ENCODE results near the gene NAA10. TPM values are rescaled to one million over a fixed set of nuclear protein-coding genes. Genes with fewer than 3 reads are reported as not detected.
A peak's percentile ranks its signal among the peaks of the same experiment; 100 is the strongest.

Gene NAA10
- total and polyA plus RNA-seq, 2 experiments from 2014 or later = 83.5 to 118 TPM

DNA sequence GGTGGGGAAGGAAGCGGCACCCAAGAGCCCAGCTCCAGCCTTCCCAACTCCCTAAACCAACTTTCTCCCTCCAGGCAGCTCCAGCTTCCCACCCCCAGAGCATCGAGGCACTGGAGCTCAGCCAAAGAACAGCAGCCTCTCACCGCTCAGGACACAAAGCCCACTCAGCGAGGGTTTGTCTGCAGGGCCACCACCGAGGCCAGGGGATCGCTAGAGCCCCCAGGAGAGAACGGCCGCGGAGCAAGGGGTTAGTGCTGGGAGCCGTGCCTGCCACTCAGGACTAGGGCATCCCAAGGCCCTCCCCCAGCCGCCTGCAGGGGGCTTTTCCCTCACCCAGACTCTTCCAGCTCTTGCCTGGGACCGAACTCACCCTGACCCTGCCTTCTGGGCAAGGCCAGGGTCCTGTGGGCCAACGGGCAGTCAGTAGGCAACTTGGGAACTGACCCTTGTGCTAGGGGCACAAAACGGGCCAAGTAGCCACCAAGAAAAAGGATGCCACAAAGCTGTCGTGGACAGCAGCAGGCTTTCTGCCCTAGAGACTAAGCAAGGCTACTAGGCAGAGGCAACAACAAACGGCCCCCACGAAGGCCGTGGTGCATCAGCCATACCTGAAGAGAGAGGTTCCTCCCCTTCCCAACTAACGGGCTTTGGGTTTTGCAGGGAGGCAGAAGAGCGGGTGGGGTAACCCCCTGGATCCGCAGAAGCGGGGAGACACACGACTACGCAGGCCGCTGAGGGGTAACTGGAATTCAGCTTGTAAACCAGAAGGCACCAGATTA is 34.5 kb upstream of the NAA10 start:
- peak overlapping the region; percentile 81 for H3K27ac ChIP-seq
- no peaks in the 10 kb centered on the region for H3K36me3 ChIP-seq (replicated peaks; ENCODE audit: insufficient read depth, low read depth)
- no peak overlapping the region for H2AFZ ChIP-seq
- H3K4me3 ChIP-seq = peak overlapping the region; percentile 55
- no peak for DNase-seq (ENCODE audit: low spot score)
- peaks cover 71% of the 10 kb centered on the region for H3K79me2 ChIP-seq
- peak overlapping the region; percentile 86 for H3K4me2 ChIP-seq
- no peaks in the 10 kb centered on the region for H3K9me3 ChIP-seq (ENCODE audit: low read depth)
- WGBS (ENCODE audit: low lambda C conversion rate, missing lambda C conversion rate) = 45% methylated on average over 24 of the region's 25 CpGs
- no peaks in the 10 kb centered on the region for H3K9me2 ChIP-seq (replicated peaks; ENCODE audit: insufficient read depth)
- H3K4me1 ChIP-seq (ENCODE audit: insufficient read depth) = peaks cover 23% of the 10 kb centered on the region
- no peaks in the 10 kb centered on the region for H3K27me3 ChIP-seq
- TF ChIP-seq EZH2phosphoT487 (IDR thresholded peaks at IDR 0.05; ENCODE audit: low read depth, severe bottlenecking, unreplicated experiment) (no peak), EZH2 (IDR thresholded peaks at IDR 0.05; ENCODE audit: borderline replicate concordance) (no peak)
- TF ChIP-seq, protein P1, sequence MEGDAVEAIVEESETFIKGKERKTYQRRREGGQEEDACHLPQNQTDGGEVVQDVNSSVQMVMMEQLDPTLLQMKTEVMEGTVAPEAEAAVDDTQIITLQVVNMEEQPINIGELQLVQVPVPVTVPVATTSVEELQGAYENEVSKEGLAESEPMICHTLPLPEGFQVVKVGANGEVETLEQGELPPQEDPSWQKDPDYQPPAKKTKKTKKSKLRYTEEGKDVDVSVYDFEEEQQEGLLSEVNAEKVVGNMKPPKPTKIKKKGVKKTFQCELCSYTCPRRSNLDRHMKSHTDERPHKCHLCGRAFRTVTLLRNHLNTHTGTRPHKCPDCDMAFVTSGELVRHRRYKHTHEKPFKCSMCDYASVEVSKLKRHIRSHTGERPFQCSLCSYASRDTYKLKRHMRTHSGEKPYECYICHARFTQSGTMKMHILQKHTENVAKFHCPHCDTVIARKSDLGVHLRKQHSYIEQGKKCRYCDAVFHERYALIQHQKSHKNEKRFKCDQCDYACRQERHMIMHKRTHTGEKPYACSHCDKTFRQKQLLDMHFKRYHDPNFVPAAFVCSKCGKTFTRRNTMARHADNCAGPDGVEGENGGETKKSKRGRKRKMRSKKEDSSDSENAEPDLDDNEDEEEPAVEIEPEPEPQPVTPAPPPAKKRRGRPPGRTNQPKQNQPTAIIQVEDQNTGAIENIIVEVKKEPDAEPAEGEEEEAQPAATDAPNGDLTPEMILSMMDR (IDR thresholded peaks at IDR 0.05; ENCODE audit: poor library complexity) = no peak
- peaks cover 52% of the 10 kb centered on the region for H4K20me1 ChIP-seq (ENCODE audit: insufficient read depth, poor library complexity, severe bottlenecking)

GRCh38 chrX:153968754-153969124 is 33.9 kb upstream of the NAA10 start:
- Histone ChIP-seq H3K4me2 (peak overlapping the region; percentile 86), H3K4me3 (no peak overlapping the region), H3K27me3 (no peaks in the 10 kb centered on the region), H3K36me3 (replicated peaks; ENCODE audit: insufficient read depth, low read depth) (no peaks in the 10 kb centered on the region), H3K79me2 (peaks cover 66% of the 10 kb centered on the region), H2AFZ (no peak overlapping the region), H3K27ac (peak overlapping the region; percentile 81), H3K9me2 (replicated peaks; ENCODE audit: insufficient read depth) (no peaks in the 10 kb centered on the region), H3K9me3 (ENCODE audit: low read depth) (no peaks in the 10 kb centered on the region), H3K4me1 (ENCODE audit: insufficient read depth) (peaks cover 20% of the 10 kb centered on the region), H4K20me1 (ENCODE audit: insufficient read depth, poor library complexity, severe bottlenecking) (peaks cover 53% of the 10 kb centered on the region)
- WGBS (ENCODE audit: low lambda C conversion rate, missing lambda C conversion rate) = 47% methylated on average over 12 of the region's 12 CpGs
- TF ChIP-seq EZH2 (IDR thresholded peaks at IDR 0.05; ENCODE audit: borderline replicate concordance) (no peak), EZH2phosphoT487 (IDR thresholded peaks at IDR 0.05; ENCODE audit: low read depth, severe bottlenecking, unreplicated experiment) (no peak)
- TF ChIP-seq, protein P1 (IDR thresholded peaks at IDR 0.05; ENCODE audit: poor library complexity) = no peak
- no peak for DNase-seq (ENCODE audit: low spot score)

DNA sequence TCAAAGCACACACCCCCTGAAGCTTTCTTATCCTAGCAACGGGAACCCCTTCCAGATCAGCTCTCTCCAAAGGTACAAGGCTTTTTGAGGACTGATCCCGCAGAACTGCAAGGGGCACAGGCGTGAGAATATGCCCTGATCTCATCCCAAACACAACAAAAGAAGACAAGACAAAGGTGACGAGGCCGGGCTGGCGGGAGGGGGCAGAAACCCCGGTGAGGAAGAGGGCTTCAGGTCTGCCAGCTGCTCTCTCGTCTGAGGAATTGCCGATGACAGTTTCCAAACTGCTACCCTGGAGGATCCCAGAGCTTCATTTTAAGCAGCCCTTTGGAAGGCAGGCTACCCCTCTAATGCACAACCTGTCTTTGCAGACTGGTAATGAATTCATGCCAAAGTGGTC is 33.4 kb upstream of the NAA10 start:
- peaks cover 53% of the 10 kb centered on the region for H4K20me1 ChIP-seq (ENCODE audit: insufficient read depth, poor library complexity, severe bottlenecking)
- H3K36me3 ChIP-seq (replicated peaks; ENCODE audit: insufficient read depth, low read depth) = no peaks in the 10 kb centered on the region
- no peak overlapping the region for H3K27ac ChIP-seq
- DNase-seq (ENCODE audit: low spot score) = no peak
- 79% methylated on average over 9 of the region's 9 CpGs for WGBS (ENCODE audit: low lambda C conversion rate, missing lambda C conversion rate)
- TF ChIP-seq EZH2phosphoT487 (IDR thresholded peaks at IDR 0.05; ENCODE audit: low read depth, severe bottlenecking, unreplicated experiment) (no peak), EZH2 (IDR thresholded peaks at IDR 0.05; ENCODE audit: borderline replicate concordance) (no peak)
- TF ChIP-seq, protein P1 (IDR thresholded peaks at IDR 0.05; ENCODE audit: poor library complexity) = no peak
- peaks cover 15% of the 10 kb centered on the region for H3K4me1 ChIP-seq (ENCODE audit: insufficient read depth)
- no peaks in the 10 kb centered on the region for H3K9me2 ChIP-seq (replicated peaks; ENCODE audit: insufficient read depth)
- no peaks in the 10 kb centered on the region for H3K9me3 ChIP-seq (ENCODE audit: low read depth)
- no peak overlapping the region for H2AFZ ChIP-seq
- peak overlapping the region; percentile 86 for H3K4me2 ChIP-seq
- no peak overlapping the region for H3K4me3 ChIP-seq
- no peaks in the 10 kb centered on the region for H3K27me3 ChIP-seq
- H3K79me2 ChIP-seq = peaks cover 63% of the 10 kb centered on the region

All from hepatocyte (in vitro differentiated cells).